H1 (cell line): ENCODE results near the gene HADH. TPM values are rescaled to one million over a fixed set of nuclear protein-coding genes. Genes with fewer than 3 reads are reported as not detected.
"Not testable (repeated sequence)": the region's sequence is repeated elsewhere in the genome, so short reads cannot be mapped to it uniquely, and the experiment has no call there.

Experiments
- CTCF ChIA-PET: fragments of 300-600 bp; sonication (Branson Sonifier 250); formaldehyde crosslinking; loops from one replicate; lab custom pipeline; 2021; ENCODE audit not compliant: partially characterized antibody; lab: Charles Lee
- POLR2A ChIA-PET: fragments of 300-600 bp; sonication (Branson Sonifier 250); formaldehyde crosslinking; loops from one replicate; lab custom pipeline; 2021; ENCODE audit warnings: inconsistent platforms; ENCODE audit not compliant: partially characterized antibody; lab: Charles Lee
- DNase-seq, 2 experiments: peaks; one replicate each; pipeline versions ENCODE4 v3.0.0 to v3.0.0-alpha.2; 2010 to 2022; ENCODE audit warnings: low spot score in 2 of 2, low read depth in 1 of 2, mixed read lengths in 1 of 2
- FAIRE-seq: peaks from 2 replicates; lab custom pipeline; 2011; peaks lifted over from hg19 to GRCh38; lab: Jason Lieb, UNC
- H2AFZ ChIP-seq: 2 replicates; pipeline ENCODE4 v1.8.1; 2012; ENCODE audit warnings: low read length, inconsistent platforms
- H2AK5ac ChIP-seq: 2 replicates; pipeline ENCODE4 v1.6.1; 2013; ENCODE audit warnings: low read depth, low read length
- H2BK120ac ChIP-seq: replicated peaks from 2 replicates; pipeline ENCODE3; 2013; ENCODE audit warnings: low read depth, low read length, inconsistent platforms
- H2BK12ac ChIP-seq: 2 replicates; pipeline ENCODE4 v1.6.1; 2013; ENCODE audit warnings: low read depth, low read length
- H2BK15ac ChIP-seq: 2 replicates; pipeline ENCODE4 v1.6.1; 2013; ENCODE audit warnings: low read length
- H2BK20ac ChIP-seq: 2 replicates; pipeline ENCODE4 v1.6.1; 2013; ENCODE audit warnings: low read length
- H2BK5ac ChIP-seq: 2 replicates; pipeline ENCODE4 v1.6.1; 2013; ENCODE audit warnings: low read depth, low read length
- H3K14ac ChIP-seq: 2 replicates; pipeline ENCODE4 v1.6.1; 2013; ENCODE audit warnings: inconsistent platforms; ENCODE audit not compliant: insufficient read length
- H3K18ac ChIP-seq: 2 replicates; pipeline ENCODE4 v1.6.1; 2013; ENCODE audit warnings: low read length; ENCODE audit errors: extremely low read depth
- H3K23ac ChIP-seq: 2 replicates; pipeline ENCODE4 v1.6.1; 2013; ENCODE audit warnings: inconsistent platforms; ENCODE audit not compliant: insufficient read length
- H3K23me2 ChIP-seq: 2 replicates; pipeline ENCODE4 v1.6.1; 2013; ENCODE audit warnings: low read depth, low read length
- H3K27ac ChIP-seq: 2 replicates; pipeline ENCODE4 v1.6.1; 2011; ENCODE audit warnings: low read depth, low read length, inconsistent platforms
- H3K27me3 ChIP-seq, 4 experiments: replicated peaks in 1 of 4; 1 replicate in 1 of 4; 2 replicates in 3 of 4; pipeline versions ENCODE4 v1.6.1 to v1.8.1; 2011 to 2013; ENCODE audit warnings: low read length in 3 of 4, mild to moderate bottlenecking in 3 of 4, inconsistent platforms in 2 of 4, mixed read lengths in 2 of 4, moderate library complexity in 1 of 4; ENCODE audit not compliant: control insufficient read depth in 3 of 4, insufficient read depth in 3 of 4; ENCODE audit errors: extremely low read depth in 1 of 4
- H3K36me3 ChIP-seq, 4 experiments: 2 replicates each; pipeline versions ENCODE4 v1.6.1 to v1.8.1; 2011 to 2013; ENCODE audit warnings: mild to moderate bottlenecking in 4 of 4, low read length in 3 of 4, moderate library complexity in 2 of 4, control low read depth in 1 of 4, inconsistent platforms in 1 of 4; ENCODE audit not compliant: insufficient read depth in 4 of 4, control insufficient read depth in 2 of 4
- H3K4ac ChIP-seq: replicated peaks from 2 replicates; pipeline ENCODE3; 2013; ENCODE audit warnings: low read length, low read depth, mixed read lengths, inconsistent platforms; ENCODE audit not compliant: insufficient read length
- H3K4me1 ChIP-seq, 4 experiments: replicated peaks in 1 of 4; 1 replicate in 1 of 4; 2 replicates in 3 of 4; pipeline versions ENCODE4 v1.6.1 to v1.8.1; 2011 to 2013; ENCODE audit warnings: low read length in 3 of 4, inconsistent platforms in 2 of 4, mixed read lengths in 1 of 4; ENCODE audit not compliant: insufficient read depth in 4 of 4, control insufficient read depth in 3 of 4
- H3K4me2 ChIP-seq, 2 experiments: 2 replicates each; pipeline versions ENCODE4 v1.6.1 to v1.8.1; 2011 to 2013; ENCODE audit warnings: low read depth in 2 of 2, low read length in 2 of 2, control low read depth in 1 of 2, inconsistent platforms in 1 of 2, mild to moderate bottlenecking in 1 of 2; ENCODE audit not compliant: insufficient read depth in 1 of 2
- H3K4me3 ChIP-seq, 4 experiments: fragments of 200-600, 300-600 bp in 1 of 4; sonication (generic), shearing (Covaris generic), sonication (Bioruptor Twin) in 1 of 4; 2 replicates each; pipeline versions ENCODE4 v1.5.1 to v1.8.1; 2011 to 2016; ENCODE audit warnings: low read length in 4 of 4, low read depth in 3 of 4, control low read depth in 2 of 4, inconsistent platforms in 2 of 4, mild to moderate bottlenecking in 2 of 4, mixed read lengths in 1 of 4, moderate library complexity in 1 of 4; ENCODE audit not compliant: insufficient read depth in 2 of 4; ENCODE audit errors: extremely low read depth in 1 of 4
- H3K56ac ChIP-seq: replicated peaks from 2 replicates; pipeline ENCODE3; 2013; ENCODE audit warnings: low read depth, mild to moderate bottlenecking, mixed read lengths, low read length, inconsistent platforms; ENCODE audit not compliant: insufficient read length
- H3K79me1 ChIP-seq: 2 replicates; pipeline ENCODE4 v1.6.1; 2013; ENCODE audit warnings: low read depth, low read length, control low read depth
- H3K79me2 ChIP-seq, 2 experiments: 2 replicates each; pipeline versions ENCODE4 v1.6.1 to v1.8.1; 2012 to 2013; ENCODE audit warnings: low read length in 2 of 2, mild to moderate bottlenecking in 2 of 2, inconsistent platforms in 1 of 2; ENCODE audit not compliant: insufficient read depth in 2 of 2, control insufficient read depth in 1 of 2
- H3K9ac ChIP-seq, 4 experiments: replicated peaks in 1 of 4; 1 replicate in 1 of 4; 2 replicates in 3 of 4; pipeline versions ENCODE4 v1.6.1 to v1.8.1; 2011 to 2013; ENCODE audit warnings: low read depth in 3 of 4, low read length in 3 of 4, control low read depth in 2 of 4, mild to moderate bottlenecking in 2 of 4, moderate library complexity in 2 of 4, inconsistent platforms in 1 of 4; ENCODE audit errors: extremely low read depth in 1 of 4
- H3K9me3 ChIP-seq, 2 experiments: 2 replicates each; pipeline versions ENCODE4 v1.6.1 to v1.8.1; 2012 to 2013; ENCODE audit warnings: mild to moderate bottlenecking in 2 of 2, moderate library complexity in 2 of 2, control low read depth in 1 of 2, inconsistent platforms in 1 of 2, low read depth in 1 of 2, low read length in 1 of 2, mixed read lengths in 1 of 2; ENCODE audit not compliant: insufficient read depth in 2 of 2
- H4K20me1 ChIP-seq, 2 experiments: replicated peaks in 1 of 2; 2 replicates each; pipeline versions ENCODE3 to v1.8.1; 2011 to 2013; ENCODE audit warnings: inconsistent platforms in 2 of 2, low read length in 2 of 2, mild to moderate bottlenecking in 1 of 2; ENCODE audit not compliant: insufficient read depth in 2 of 2, control insufficient read depth in 1 of 2
- H4K5ac ChIP-seq: 2 replicates; pipeline ENCODE4 v1.6.1; 2013; ENCODE audit warnings: low read length, low read depth, mixed read lengths, inconsistent platforms; ENCODE audit not compliant: insufficient read length
- H4K8ac ChIP-seq: 2 replicates; pipeline ENCODE4 v1.8.0; 2013; ENCODE audit warnings: mild to moderate bottlenecking, moderate library complexity, low read length, inconsistent platforms; ENCODE audit not compliant: insufficient read depth; ENCODE audit errors: extremely low read depth
- H4K91ac ChIP-seq: replicated peaks from 2 replicates; pipeline ENCODE3; 2013; ENCODE audit warnings: low read length, mixed read lengths, inconsistent platforms; ENCODE audit not compliant: insufficient read length
- WGBS, 2 experiments: shearing (Covaris generic) in 1 of 2; methylation state at CpG; one replicate each; pipeline versions ENCODE4 v1.1.6 to v1.1.7; 2013 to 2015; ENCODE audit warnings: low lambda C conversion rate in 2 of 2, mixed read lengths in 2 of 2, inconsistent platforms in 1 of 2, low coverage in 1 of 2, missing lambda C conversion rate in 1 of 2; ENCODE audit not compliant: insufficient replicate concordance in 2 of 2, insufficient coverage in 1 of 2, insufficient read length in 1 of 2; ENCODE audit errors: extremely low coverage in 1 of 2, missing lambda C conversion rate in 1 of 2; 5-methylcytosine and 5-hydroxymethylcytosine counted together
- polyA plus RNA-seq, 7 experiments: library from polyadenylated mRNA; depleted of rRNA in 3 of 7; stranded (reverse) in 5 of 7; unstranded in 2 of 7; fragments of >200 nt in 5 of 7; fragments of 200-250 nt in 2 of 7; gene quantifications; 1 replicate in 5 of 7; 2 replicates in 1 of 7; 4 replicates in 1 of 7; pipeline versions ENCODE4 v1.2.1 to v1.2.3, GENCODE V29; 2011 to 2013; ENCODE audit warnings: missing spikeins in 2 of 7, mixed read lengths in 2 of 7
- total RNA-seq: library from RNA; stranded (reverse); fragmentation: NEBNext Ultra II Directional; extraction: Animal tissue kit (Norgen Biotek cat#: 25700); gene quantifications from 2 replicates; pipeline ENCODE4 v1.2.1, GENCODE V29; 2021

Gene HADH
- total and polyA plus RNA-seq, 2 of the 8 experiments (the other 6 are each of a cell fraction or from before 2014, with no cell fraction given) = 47.5 to 54.4 TPM

DNA sequence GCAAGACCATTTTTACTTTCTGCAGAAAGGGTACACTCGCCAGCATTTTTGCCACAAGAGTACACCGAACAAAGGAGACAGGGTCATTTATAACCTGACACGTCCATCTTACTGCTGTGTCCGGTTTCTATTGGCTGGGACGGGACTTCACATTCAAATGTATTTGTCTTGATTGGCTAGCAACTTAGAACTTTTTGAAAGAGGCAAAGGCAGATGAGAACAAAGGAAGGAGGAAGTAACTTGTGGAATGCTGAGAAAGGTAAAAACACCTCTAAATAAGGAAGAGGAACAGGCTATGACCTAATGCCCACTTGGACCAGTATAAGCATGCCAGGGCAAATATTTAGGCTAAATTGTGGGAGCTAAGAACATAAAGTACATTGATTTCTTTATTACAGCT is 22.7 kb downstream of the HADH start:
- H3K9ac ChIP-seq, H3K14ac ChIP-seq, H2BK20ac ChIP-seq, H3K27ac ChIP-seq, DNase-seq, H3K18ac ChIP-seq, H3K9me3 ChIP-seq, H3K79me1 ChIP-seq, POLR2A ChIA-PET, H4K5ac ChIP-seq, H2BK120ac ChIP-seq, H3K4me2 ChIP-seq, H4K20me1 ChIP-seq, H3K4ac ChIP-seq, H3K79me2 ChIP-seq, H3K4me3 ChIP-seq, H4K8ac ChIP-seq, H4K91ac ChIP-seq, CTCF ChIA-PET, H3K23me2 ChIP-seq, H2BK15ac ChIP-seq, H2BK5ac ChIP-seq, H2AFZ ChIP-seq, H3K27me3 ChIP-seq, H3K4me1 ChIP-seq, H2BK12ac ChIP-seq, H3K56ac ChIP-seq, H2AK5ac ChIP-seq, H3K23ac ChIP-seq, FAIRE-seq: not testable (repeated sequence)
- H3K36me3 ChIP-seq = peaks cover 0 to 26% (median 12%) of the 10 kb centered on the region in 4 experiments; a peak in 5 of 8 replicates
- WGBS, 2 experiments = 96% methylated on average over 5 of the region's 5 CpGs; no CpG with 5 or more reads in 1 of the 2 experiments
